NCI-H526 treated with DMSO at 0.1 percent for 48 hours (cell line): ENCODE results near the gene NSD1.
"Not testable (repeated sequence)": the region's sequence is repeated elsewhere in the genome, so short reads cannot be mapped to it uniquely, and the experiment has no call there.

Source experiments
- DNase-seq: peaks from one replicate; lab custom pipeline; 2025; lab: John Stamatoyannopoulos, UW

Gene NSD1

DNA sequence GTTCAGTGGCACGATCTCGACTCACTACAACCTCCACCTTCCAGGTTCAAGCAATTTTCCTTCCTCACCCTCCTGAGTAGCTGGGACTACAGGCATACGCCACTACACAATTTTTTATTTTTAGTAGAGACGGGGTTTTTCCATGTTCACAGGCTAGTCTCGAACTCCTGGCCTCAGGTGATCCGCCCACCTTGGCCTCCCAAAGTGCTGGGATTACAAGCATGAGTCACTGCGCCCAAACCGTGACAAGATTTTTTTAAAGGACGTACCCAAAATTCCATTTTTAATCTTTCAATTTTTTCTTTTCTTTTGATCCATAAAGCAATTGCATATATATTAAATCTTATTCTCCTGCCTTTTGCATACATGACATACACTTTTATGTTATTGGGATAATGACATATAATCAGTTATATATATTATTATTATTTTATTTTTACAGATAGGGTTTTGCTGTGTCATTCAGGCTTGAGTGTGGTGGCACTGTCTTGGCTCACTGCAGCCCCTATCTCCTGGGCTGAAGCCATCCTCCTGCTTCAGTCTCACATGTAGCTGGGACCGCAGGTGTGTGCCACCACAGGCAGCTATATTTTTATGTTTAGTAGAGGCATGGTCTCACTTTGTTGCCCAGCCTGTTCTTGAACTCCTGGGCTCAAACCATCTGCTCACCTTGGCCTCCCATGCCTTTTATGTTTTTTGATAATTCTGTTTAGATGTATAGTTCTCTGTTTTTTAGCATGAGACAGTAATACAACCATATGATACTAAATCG lies 98.1 kb downstream of the NSD1 start:
- no peak for DNase-seq

DNA sequence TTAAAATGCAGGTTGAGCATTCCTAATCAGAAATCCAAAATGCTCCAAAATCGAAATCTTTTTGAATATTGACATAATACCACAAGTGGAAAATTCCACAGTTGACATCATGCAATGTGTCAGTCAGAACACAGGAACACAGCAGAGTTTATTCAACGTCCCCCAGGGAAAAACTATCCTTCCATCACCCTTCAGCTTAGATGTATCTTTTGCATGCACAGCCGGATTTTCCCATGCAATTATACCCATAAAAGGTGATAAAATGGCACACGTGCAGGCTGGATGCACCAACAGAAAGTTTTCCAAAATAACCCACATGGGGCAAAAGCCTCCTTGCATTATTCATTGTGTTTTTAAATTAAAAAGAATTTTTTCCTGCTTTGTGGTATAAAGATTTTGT lies 98.8 kb downstream of the NSD1 start:
- DNase-seq = no peak

DNA sequence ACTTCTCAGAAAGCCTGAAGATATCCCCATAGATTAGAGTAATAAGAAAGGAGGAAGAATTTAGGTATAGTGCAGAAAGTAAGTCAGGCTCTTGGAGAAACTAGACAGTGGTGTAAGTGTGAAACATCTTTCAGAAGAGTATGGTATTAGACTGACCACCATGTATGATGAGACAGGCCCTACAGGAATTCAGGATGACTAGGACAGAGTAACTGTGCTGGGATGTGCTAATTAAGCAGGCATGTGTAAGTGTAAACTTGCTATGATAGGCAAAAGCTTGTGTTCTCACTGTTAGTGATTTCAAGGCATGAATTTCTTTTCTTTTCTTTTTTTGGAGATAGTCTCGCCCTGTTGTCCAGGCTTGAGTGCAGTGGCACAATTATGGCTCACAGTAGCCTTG lies 99.2 kb downstream of the NSD1 start:
- no peak for DNase-seq

DNA sequence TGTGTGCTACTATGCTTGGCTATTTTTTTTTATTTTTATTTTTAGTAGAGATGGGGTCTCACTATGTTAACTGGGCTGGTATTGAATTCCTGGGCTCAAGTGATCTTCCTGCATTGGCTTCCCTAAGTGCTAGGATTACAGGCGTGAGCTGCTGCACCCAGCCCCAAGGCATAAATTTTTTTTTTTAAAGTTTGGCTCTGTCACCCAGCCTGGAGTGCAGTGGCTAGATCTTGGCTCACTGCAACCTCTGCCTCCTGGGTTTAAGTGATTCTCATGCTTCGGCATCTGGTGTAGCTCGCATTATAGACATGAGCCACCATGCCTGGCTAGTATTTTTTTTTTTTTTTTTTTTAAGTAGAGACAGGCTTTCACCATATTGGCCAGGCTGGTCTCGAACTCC lies 99.6 kb downstream of the NSD1 start:
- no peak for DNase-seq

DNA sequence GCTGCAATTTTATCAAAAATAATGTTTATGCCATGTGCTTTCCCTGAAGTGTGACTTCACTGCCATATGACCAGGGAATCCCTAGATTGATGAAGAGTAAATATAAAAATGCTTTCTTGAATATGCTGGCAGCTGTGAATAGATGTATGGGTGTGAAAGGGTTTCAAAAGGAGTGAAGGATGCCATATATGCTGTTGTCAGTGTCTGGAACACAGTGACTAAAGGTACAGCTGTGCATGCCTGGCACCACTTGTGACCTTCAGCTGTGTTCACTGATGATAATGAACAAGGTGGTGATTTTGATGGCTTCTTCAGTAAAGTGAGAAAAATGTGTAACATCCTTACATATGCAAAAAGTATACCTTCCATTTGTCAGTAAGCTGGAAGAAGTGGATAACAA lies 100.2 kb downstream of the NSD1 start:
- DNase-seq = no peak

DNA sequence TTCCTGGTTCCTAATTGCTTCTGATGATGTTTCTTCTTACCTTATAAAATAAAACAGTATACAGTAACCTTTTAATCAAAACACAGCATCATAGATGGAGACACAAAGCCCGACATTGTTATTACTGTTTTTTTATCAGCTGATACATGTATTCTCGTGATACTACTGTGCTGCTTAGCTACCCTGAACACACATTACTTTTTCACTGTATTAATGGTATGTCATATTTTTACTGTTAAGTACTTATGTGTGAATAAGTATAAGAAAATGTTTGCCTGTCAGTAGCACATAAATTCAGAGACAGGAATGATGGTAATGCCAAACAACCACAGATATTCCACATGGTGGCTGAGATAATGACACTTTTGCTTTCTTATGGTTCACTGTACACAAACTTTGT lies 101.3 kb downstream of the NSD1 start:
- no peak for DNase-seq

DNA sequence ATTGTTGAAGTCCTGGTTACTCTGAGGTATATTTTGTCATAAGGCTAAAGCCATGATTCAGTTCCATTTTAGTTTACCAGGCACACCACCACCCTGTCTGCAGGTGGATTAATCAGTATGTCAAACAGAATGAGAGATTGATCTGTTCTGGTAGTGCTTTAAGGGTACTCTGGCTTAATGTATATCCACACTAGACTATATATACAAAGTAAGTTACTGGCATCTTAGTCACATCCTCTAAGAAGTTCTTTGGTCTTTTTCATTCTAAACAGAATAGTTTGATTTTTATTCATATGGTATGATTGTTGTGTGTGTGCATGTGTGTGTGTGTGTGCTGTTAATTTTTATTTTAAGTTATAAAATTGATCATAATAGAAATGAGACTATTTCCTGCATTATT lies 108.2 kb downstream of the NSD1 start:
- no peak for DNase-seq

DNA sequence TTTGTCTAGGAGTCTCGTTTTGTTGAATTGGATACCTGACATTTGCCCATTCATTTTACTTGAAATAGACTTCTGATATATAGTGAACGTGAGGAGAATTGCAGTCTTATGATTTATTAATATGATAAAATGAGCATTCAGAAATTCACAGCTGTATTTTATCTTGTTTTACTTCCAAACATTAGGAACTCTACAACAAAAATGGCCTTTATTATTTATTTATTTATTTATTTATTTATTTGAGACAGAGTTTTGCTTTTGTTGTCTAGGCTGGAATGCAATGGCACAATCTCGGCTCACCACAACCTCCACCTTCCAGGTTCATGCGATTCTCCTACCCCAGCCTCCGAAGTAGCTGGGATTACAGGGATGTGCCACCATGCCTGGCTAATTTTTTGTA lies 108.7 kb downstream of the NSD1 start:
- no peak for DNase-seq

DNA sequence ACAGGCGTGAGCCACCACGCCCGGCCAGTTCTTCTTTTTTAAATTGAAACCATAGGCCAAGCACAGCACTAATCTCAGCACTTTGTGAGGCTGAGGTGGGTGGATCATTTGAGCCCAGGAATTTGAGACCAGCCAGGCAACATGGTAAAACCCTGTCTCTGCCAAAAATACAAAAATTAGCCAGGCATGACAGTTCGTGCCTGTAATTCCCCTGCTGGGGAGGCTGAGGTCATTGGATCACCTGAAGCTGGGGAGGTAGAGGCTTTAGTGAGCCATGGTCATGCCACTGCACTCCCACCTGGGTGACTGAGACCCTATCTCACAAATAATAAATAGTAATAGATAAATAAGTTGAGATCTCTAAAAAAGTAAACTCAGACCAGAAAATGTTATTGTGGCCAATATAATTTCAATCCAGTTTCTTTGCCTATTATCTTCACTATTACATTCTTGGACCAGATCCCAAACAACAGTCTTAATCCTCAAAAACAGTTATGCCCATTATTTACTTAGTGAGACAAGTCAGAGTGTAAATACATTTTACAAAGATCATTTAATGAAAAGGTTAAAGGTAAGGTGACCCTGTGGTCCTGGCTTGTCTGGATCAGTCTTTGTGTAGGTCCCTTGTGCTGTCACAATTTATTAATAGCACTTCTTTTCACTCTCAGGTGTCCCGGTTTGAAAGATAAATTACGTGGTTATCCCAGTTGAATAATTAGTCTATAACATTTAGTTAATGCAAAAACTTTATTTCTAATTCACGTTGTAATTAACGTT lies 116.4 kb downstream of the NSD1 start:
- DNase-seq = no peak

DNA sequence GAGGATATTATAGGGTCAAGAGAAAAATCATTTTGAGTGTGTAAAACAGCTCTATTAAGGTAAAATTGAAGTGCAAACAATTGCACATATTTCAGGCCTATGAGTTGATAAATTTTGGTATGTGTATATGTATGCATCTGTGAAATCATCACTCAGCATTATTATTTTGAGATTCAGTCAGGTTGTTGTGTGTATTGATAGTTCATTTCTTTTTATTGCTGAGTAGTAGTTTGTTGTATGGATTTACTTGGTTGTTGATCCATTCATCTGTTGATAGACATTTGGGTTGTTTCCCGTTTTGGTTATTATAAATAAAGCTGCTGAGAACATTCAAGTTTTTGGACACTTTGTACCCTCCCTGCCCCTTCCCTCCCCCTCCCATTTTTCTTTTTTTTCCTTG lies 119.7 kb downstream of the NSD1 start:
- DNase-seq = no peak

DNA sequence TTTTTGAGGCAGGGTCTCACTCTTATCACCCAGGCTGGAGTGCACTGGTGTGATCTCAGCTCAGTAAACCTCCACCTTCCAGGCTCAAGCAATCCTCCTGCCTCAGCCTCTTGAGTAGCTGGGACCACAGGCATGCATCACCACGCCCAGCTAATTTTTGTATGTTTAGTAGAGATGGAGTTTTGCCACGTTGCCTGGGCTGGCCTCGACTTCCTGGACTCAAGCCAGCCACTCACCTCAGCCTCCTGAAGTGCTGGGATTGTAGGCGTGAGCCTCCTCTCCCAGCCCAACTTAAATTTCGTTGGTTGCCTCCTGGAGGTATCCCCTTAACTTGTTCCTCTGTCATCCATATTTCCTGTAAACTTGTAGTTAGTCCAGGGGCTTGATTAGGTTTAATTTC lies 122.7 kb downstream of the NSD1 start:
- DNase-seq = no peak

DNA sequence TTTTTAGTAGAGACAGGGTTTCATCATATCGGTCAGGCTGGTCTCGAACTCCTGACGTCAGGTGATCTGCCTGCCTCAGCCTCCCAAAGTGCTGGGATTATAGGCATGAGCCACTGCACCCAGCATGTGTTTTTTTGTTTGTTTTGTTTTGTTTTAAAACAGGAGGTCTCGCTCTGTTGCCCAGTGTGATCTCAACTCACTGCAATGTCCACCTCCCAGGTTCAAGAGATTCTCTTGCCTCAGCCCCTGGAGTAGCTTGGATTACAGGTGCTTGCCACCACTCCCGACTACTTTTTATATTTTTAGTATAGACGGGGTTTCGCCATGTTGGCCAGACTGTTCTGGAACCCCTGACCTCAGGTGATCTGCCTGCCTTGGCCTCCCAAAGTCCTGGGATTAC lies 125.1 kb downstream of the NSD1 start:
- not testable (repeated sequence) for DNase-seq

DNA sequence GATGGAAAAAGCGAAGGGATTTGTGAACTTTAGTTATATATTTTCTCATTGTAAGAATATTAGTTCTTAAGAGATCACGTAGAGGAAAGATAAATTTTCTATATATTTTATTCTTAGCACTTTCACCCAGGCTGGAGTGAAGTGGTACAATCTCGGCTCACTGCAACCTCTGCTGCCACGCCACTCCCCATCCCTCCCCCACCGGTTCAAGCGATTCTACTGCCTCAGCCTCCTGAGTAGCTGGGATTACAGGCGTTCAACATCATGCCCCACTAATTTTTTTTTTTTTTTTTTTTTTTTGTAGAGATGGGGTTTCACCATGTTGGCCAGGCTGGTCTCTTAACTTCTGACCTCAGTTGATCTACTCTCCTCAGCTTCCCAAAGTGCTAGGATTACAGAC lies 127.4 kb downstream of the NSD1 start:
- no peak for DNase-seq

DNA sequence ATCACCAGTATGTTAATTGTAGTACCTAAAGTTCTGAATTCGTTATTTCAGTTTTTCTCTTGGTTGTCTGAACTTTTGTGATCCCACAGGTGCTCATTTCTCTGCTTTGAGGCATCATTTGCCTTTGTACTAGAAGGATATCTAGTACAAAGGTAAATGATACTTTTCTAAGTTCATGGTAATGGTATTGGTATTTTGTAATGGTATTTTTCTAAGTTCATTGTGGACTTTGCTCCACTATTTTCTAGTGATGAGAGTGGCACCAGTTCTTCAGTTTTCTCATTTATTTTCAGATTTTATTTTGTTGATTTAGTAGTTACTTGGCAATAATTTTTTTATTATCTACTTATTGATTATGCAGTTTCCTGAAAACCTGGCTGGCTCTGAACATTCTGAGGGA lies 127.9 kb downstream of the NSD1 start:
- no peak for DNase-seq

DNA sequence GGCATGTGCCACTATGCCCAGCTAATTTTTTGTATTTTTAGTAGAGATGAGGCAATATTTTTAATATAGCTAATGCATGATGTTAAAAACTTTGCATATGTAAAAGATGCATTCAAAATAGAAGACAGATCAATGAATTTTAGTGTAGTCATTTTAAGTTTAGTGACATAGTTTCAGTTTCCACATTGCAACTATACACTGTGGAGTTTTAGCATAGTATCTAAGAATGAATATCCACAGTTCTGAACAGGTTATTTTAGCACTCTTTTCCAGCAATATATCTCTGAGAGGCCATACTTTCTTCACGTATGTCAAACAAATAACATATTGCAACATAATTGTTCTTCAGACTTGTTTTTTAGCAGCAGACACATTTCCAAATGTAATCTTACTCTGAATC lies 130.6 kb downstream of the NSD1 start:
- no peak for DNase-seq

DNA sequence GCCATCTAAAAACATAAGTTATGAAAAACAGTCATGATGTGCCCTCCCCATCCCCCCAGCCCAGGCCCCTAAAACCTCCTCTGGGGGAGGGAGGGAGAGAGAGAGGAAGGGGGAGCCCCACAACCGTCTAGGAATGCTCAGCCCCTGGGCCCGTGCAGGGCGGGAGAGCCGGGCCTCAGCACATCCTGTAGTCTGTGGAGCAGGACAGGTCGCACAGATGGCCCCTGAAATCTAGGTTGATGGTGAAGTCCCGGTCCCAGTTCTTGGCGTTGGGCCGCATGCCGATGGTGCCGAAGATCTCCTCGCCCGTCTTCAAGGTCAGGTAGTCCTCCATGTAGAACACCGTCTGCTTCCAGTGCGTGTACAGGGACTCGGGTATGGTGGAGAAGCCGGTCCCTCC lies 131.8 kb downstream of the NSD1 start:
- DNase-seq = no peak

DNA sequence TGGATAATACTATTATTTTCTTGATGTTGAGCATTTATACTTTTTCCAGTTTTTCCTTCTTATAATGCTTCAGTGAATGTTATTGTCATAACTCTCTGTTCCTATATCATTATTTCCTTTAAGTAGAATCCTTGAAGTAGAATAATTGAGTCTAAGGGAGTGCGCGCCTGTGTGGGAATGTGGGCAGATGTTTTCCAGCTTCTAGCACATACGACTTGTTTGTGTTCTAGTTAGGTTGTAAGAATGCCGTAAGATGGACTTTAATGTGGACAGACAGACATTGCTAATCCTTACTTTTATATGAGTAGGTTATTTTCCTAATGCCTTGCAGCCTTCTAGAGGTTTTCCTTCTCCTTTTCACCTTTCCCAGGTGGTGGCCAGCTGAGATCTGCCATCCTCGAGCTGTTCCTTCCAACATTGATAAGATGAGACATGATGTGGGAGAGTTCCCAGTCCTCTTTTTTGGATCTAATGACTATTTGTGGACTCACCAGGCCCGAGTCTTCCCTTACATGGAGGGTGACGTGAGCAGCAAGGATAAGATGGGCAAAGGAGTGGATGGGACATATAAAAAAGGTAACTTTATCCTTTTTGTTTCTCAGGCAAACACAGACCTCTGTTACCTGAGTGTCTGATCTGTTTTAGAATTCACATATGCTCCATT lies 135.8 kb downstream of the NSD1 start:
- DNase-seq = no peak

DNA sequence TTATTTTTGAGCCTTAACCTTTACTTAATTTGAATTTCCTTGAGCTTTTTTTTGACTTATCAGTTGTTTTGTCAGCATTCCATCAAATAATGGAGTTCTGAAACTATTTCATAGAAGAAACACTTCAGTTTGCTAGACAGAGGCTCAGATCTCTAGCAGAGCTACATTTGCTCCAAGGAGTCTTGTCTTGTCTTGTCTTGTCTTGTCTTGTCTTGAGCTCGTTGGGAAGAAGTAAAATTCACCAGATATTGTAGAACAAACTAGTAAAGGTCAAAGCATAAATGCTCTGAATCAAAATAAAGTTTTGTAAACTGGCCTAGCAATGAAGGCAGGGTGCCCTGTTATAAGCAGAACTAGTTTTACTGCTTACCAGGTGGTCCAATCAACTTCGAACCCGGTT lies 136.4 kb downstream of the NSD1 start:
- DNase-seq = no peak

DNA sequence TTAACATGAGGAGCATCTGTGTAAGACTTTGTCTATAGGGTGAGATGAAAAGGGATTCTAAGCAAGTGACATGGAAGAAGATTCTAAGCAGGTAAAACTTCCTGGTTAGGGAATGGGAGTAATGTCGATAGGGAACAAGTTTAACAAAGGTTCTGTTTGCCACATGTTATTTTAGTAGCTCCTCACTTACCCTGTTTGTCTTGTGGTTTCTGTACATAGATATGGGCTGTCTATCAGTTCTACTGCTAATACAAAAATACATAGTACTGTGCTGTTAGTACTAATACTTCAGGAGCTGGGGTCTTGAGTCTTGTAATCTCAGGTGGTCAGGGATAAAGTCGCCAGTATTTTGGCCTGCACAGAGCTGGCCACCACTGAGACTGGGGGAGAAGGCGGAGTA lies 137.1 kb downstream of the NSD1 start:
- no peak for DNase-seq

DNA sequence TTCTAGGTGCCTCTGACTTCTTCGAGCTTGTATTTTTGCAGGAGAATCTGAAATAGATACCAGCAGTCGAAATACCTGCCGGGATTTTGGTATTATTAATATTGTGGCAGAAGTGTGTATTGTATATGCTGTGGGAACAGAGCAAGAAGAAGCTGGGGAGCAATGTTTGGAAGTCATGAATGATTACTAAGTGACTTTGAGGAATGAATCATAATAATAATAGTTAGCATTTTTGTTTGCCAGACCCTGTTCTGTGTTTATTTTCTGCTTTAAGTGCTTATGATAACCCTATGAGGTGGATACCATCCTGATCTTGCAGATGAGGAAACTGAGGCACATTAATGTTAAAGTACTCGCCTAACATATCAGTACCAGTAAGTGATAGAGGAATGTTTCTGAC lies 137.5 kb downstream of the NSD1 start:
- no peak for DNase-seq

DNA sequence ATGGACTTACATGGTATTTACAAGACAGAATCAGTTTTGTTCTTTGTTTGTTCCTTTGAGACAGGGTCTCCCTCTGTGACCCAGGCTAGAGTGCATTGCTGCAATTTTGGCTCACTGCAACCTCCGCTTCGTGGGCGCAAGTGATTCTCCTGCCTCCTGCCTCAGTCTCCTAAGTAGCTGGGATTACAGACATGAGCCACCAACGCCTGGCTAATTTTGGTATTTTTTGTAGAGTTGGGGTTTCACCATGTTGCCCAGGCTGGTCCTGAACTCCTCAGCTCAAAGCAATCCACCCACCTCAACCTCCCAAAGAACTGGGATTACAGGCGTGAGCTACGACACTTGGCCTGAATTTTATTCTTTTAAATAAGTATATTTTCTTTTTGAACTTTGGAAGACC lies 142.3 kb downstream of the NSD1 start:
- no peak for DNase-seq

DNA sequence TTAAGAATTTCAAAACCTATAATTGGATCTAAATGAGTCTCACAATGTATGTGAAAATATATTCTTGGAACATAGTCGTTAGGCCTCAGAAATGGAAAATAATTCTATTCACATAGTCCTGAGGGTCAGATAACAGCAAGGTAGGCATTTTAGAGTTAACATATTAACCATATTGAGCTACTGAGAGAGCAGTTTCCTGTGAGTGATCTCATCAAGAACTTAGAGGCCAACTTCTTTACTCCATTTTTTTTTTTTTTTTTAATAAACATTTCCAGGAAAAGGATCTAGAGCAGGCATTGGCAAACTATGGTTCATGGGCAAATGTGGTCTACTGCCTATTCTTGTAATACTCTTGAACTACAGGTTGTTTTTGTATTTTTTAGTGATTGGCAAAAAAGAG lies 143.3 kb downstream of the NSD1 start:
- DNase-seq = no peak

DNA sequence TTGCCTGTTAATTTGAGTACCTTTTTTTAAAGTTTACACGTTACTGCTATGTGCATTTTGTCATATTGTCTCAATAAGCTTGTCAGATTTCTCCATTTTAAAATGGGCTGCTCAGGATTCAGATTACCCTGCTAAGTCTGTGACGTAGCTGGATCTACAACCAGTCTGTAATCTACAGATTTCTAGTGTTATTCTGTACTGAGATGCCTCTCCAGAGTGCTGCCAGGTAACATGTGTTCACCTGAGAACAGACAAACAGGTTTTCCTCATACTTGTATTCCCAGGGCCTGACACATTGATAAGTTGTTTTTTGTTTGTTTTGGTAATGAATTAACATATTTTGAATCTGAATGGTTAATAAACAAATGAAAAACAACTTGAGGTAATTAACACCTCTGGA lies 154.6 kb downstream of the NSD1 start:
- DNase-seq = no peak
